ENCODE results near the gene TMCO2.

TMCO2 gene

DNA sequence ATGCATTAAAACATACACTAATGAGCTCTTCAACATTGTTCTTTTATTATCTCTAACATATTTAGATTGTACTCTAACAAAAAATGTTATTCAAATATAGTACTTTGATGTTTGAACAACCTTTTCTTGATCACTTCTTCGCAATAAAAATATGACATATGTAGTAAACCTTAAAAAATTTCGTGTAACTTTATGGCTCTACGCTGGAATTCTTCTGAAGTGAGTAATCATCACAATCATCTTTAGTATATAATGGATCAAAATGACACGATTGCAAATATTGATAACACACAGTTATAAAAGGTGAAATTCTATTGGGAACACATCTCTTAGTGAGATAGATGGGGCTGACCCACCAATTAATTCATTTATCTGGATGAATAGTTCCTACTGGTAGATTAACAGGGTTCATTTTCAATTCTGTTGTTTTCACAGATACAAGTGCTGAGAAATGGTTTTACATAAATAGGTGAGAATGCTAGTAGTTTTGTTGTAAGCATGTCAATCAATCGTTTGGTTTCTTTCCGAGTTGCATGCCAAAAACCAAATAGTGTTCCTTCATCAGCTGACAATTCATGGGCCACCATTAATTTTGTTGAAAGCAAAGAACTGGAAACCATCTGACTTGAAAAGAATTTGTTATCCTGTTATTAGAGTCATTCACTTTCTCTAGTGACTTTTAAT lies 8.8 kb downstream of the TMCO2 start:
- Histone ChIP-seq H3K27ac (ENCODE audit: low read length) (peak overlapping the region; percentile 85; the same call in 1 of the 2 replicates), H3K9me3 (replicated peaks; ENCODE audit: insufficient read depth, low read length) (no peaks in the 10 kb centered on the region), H2AFZ (ENCODE audit: low read length) (peak overlapping the region; percentile 94; the same call in 1 of the 2 replicates), H3K36me3 (replicated peaks; ENCODE audit: insufficient read depth, low read length) (no peaks in the 10 kb centered on the region; the same call in 1 of the 2 replicates), H4K20me1 (ENCODE audit: insufficient read depth, low read length) (no peaks in the 10 kb centered on the region), H3K79me2 (ENCODE audit: low read length) (peaks cover 43% of the 10 kb centered on the region), H3K4me1 (ENCODE audit: low read length) (peaks cover 6% of the 10 kb centered on the region; the same call in 1 of the 2 replicates), H3F3A (ENCODE audit: insufficient read depth, low read length) (peaks cover 17% of the 10 kb centered on the region), H3K4me3 (ENCODE audit: low read length) (peak overlapping the region; percentile 88), H3K9me2 (replicated peaks; ENCODE audit: insufficient read depth, low read length) (no peaks in the 10 kb centered on the region), H3K27me3 (replicated peaks; ENCODE audit: insufficient read depth, low read length) (no peaks in the 10 kb centered on the region), H3K4me2 (ENCODE audit: low read depth, low read length) (peak overlapping the region; percentile 84), H3K9ac (ENCODE audit: low read length) (peak overlapping the region; percentile 87; the same call in 1 of the 2 replicates)
- DNase-seq = no peak
- TF ChIP-seq, protein P1, sequence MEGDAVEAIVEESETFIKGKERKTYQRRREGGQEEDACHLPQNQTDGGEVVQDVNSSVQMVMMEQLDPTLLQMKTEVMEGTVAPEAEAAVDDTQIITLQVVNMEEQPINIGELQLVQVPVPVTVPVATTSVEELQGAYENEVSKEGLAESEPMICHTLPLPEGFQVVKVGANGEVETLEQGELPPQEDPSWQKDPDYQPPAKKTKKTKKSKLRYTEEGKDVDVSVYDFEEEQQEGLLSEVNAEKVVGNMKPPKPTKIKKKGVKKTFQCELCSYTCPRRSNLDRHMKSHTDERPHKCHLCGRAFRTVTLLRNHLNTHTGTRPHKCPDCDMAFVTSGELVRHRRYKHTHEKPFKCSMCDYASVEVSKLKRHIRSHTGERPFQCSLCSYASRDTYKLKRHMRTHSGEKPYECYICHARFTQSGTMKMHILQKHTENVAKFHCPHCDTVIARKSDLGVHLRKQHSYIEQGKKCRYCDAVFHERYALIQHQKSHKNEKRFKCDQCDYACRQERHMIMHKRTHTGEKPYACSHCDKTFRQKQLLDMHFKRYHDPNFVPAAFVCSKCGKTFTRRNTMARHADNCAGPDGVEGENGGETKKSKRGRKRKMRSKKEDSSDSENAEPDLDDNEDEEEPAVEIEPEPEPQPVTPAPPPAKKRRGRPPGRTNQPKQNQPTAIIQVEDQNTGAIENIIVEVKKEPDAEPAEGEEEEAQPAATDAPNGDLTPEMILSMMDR (IDR thresholded peaks at IDR 0.05; ENCODE audit: low read length) = no peak
- TF ChIP-seq EZH2 (optimal IDR thresholded peaks at IDR 0.05; ENCODE audit: low read depth, low read length) (no peak), EZH2phosphoT487 (IDR thresholded peaks at IDR 0.05; ENCODE audit: low read length) (no peak)

DNA sequence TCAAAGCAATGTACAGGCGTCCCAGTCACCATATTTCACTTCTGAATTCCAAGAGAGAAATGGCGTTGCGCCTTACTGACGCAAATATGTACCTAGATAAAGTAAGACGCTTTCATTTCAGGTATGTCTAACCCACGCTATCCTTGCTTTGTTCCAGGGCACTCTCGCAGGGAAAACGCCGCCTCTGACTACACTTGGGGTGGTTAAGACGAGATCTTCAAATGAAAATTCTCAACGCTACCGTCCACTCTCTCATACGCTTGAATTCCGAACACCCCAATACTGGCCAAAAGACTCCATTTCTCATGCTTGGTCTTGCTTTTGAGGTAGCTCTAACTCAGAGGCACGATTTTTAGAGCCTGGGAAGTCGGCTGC lies 9.6 kb downstream of the TMCO2 start:
- DNase-seq = no peak
- H3K9ac ChIP-seq (ENCODE audit: low read length) = peak overlapping the region; percentile 87
- H3K27me3 ChIP-seq (replicated peaks; ENCODE audit: insufficient read depth, low read length) = no peaks in the 10 kb centered on the region
- H3K4me1 ChIP-seq (ENCODE audit: low read length) = peaks cover 6% of the 10 kb centered on the region; the same call in 1 of the 2 replicates
- TF ChIP-seq, protein P1 (IDR thresholded peaks at IDR 0.05; ENCODE audit: low read length) = no peak
- no peak for TF ChIP-seq EZH2 (optimal IDR thresholded peaks at IDR 0.05; ENCODE audit: low read depth, low read length)
- TF ChIP-seq EZH2phosphoT487 (IDR thresholded peaks at IDR 0.05; ENCODE audit: low read length) = no peak
- H2AFZ ChIP-seq (ENCODE audit: low read length) = peak overlapping the region; percentile 94
- no peaks in the 10 kb centered on the region; the same call in 1 of the 2 replicates for H3K36me3 ChIP-seq (replicated peaks; ENCODE audit: insufficient read depth, low read length)
- peak overlapping the region; percentile 88 for H3K4me3 ChIP-seq (ENCODE audit: low read length)
- H3K79me2 ChIP-seq (ENCODE audit: low read length) = peaks cover 47% of the 10 kb centered on the region
- peak overlapping the region; percentile 85 for H3K27ac ChIP-seq (ENCODE audit: low read length)
- no peaks in the 10 kb centered on the region for H4K20me1 ChIP-seq (ENCODE audit: insufficient read depth, low read length)
- H3K9me3 ChIP-seq (replicated peaks; ENCODE audit: insufficient read depth, low read length) = no peaks in the 10 kb centered on the region
- H3F3A ChIP-seq (ENCODE audit: insufficient read depth, low read length) = peaks cover 17% of the 10 kb centered on the region
- H3K9me2 ChIP-seq (replicated peaks; ENCODE audit: insufficient read depth, low read length) = no peaks in the 10 kb centered on the region
- peak overlapping the region; percentile 84 for H3K4me2 ChIP-seq (ENCODE audit: low read depth, low read length)

DNA sequence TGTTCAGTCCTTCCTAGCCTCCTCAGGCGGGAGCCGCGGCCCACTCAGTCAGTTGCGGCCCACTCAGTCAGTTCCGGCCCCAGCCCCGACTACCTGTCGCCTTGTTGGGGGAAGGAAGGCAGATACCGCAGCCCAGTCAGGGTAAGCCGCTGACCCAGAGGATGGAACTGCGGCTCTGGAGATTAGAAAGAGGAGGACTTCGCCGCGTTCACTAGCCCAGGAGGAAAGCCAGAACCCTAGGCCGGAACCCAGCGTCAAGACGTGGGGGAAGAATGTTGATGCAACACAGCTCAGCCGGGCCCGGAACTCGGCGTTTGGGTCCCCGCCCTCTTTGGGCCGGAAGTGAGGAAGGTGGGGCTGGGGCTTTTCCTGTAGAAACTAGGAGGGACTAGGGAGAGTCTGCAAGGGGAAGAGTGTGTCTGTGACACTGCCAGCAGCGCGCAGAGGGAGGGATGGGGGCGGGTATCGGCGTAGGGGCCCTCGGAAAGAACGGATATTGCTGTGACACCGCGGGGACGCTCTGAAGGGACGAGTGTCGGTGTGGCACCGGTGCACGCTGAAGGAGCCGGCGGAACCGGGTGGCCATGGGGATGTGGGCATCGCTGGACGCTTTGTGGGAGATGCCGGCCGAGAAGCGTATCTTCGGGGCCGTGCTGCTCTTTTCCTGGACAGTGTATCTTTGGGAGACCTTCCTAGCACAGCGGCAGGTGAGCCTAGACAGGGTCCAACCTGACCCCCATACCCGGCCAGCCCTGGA lies 10.1 kb downstream of the TMCO2 start, which contains the start of gene ZMPSTE24:
Gene ZMPSTE24 (plus strand): TSS at position 549 of the 757 bp plus-strand sequence. CDS start 36 bp downstream, at position 585.
- Histone ChIP-seq H3K9me2 (replicated peaks; ENCODE audit: insufficient read depth, low read length) (no peaks in the 10 kb centered on the region), H2AFZ (ENCODE audit: low read length) (peak within 1 kb of the TSS; percentile 94), H3K79me2 (ENCODE audit: low read length) (peaks cover 50% of the 10 kb centered on the region), H3K9ac (ENCODE audit: low read length) (peak within 1 kb of the TSS; percentile 87), H4K20me1 (ENCODE audit: insufficient read depth, low read length) (no peaks in the 10 kb centered on the region), H3K4me1 (ENCODE audit: low read length) (peaks cover 10% of the 10 kb centered on the region), H3K36me3 (replicated peaks; ENCODE audit: insufficient read depth, low read length) (no peaks in the 10 kb centered on the region; the same call in none of the 2 replicates), H3K4me3 (ENCODE audit: low read length) (peak within 1 kb of the TSS; percentile 88), H3F3A (ENCODE audit: insufficient read depth, low read length) (peaks cover 17% of the 10 kb centered on the region), H3K27me3 (replicated peaks; ENCODE audit: insufficient read depth, low read length) (no peaks in the 10 kb centered on the region), H3K9me3 (replicated peaks; ENCODE audit: insufficient read depth, low read length) (no peaks in the 10 kb centered on the region), H3K27ac (ENCODE audit: low read length) (peak within 1 kb of the TSS; percentile 85), H3K4me2 (ENCODE audit: low read depth, low read length) (peak within 1 kb of the TSS; percentile 84)
- TF ChIP-seq, protein P1 (IDR thresholded peaks at IDR 0.05; ENCODE audit: low read length) = no peak
- TF ChIP-seq EZH2phosphoT487 (IDR thresholded peaks at IDR 0.05; ENCODE audit: low read length) (no peak), EZH2 (optimal IDR thresholded peaks at IDR 0.05; ENCODE audit: low read depth, low read length) (no peak)
- peak; percentile 97 for DNase-seq
